AG04449 (cell line): ENCODE data around the gene RAN.

Experiments used
- CTCF ChIA-PET: fragments of 350-600 bp; formaldehyde crosslinking; extraction: SDS; loops from one replicate; lab custom pipeline; 2021; ENCODE audit warnings: antibody characterized with exemption; lab: Yijun Ruan, JAX
- POLR2A ChIA-PET: fragments of 400-600, 350-600 bp; formaldehyde crosslinking; extraction: SDS; loops from one replicate; lab custom pipeline; 2020; ENCODE audit warnings: antibody characterized with exemption, inconsistent platforms; lab: Yijun Ruan, JAX
- DNase-seq: peaks from one replicate; pipeline ENCODE4 v3.0.0-alpha.2; 2010; ENCODE audit warnings: low read depth, low spot score
- H3K4me3 ChIP-seq: 2 replicates; pipeline ENCODE4 v1.5.1; 2011; ENCODE audit warnings: low read depth, mild to moderate bottlenecking, control low read depth, low read length
- TF ChIP-seq, protein P1 (sequence below): IDR thresholded peaks from one replicate; pipeline ENCODE4 v1.5.1; 2011; ENCODE audit warnings: mild to moderate bottlenecking, moderate library complexity, low read length, control low read depth, inconsistent platforms; ENCODE audit not compliant: insufficient read depth; ENCODE audit errors: missing control alignments

Gene RAN

DNA sequence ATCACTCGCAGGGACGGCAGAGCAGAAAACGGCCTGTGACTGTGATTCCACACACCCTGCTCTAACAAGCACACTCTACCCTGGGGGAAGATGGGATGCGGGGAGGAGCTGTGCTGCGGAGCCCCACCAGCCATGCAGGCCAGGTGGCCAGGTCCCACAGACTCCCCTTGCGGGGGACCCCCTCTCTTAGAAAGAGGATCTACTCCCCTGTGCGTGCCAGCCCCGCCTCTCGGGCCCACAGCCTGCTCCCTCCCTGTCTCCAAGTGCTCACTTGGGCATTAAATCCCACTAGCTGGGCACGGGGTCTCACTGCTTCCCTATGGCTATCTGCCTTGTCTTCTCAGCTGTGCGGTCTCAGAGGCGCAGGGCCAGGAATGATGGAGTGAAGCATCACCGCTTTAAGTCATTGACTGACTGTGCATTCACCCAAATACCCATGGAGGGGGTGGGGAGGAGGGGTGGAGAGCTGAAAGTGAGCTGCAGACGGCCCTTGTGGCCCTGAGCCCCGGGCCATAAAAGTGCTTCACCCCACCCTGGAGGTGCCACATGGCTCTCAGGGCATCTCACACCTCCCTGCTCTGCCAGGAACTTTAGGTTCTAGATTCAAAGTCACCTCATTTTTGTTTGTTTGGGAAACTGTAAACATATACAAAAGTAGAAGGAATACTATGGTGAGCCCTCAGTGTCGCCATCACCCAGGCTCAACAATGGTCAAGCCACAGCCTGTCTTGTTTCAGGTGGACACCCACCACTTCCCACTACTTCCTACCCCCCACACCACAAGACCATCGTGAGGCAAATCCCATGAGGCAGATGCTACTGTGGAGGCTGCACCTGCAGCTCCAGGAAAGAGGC is 42.2 kb upstream of the RAN start:
- H3K4me3 ChIP-seq, result no peak overlapping the region
- CTCF ChIA-PET, result interaction anchor here (0.7 to 6.3 kb wide), 5 partner anchors 8 to 43 kb away, joined by 3 to 63 read pairs (median 5); partner anchors contain the start of gene STX2
- TF ChIP-seq, protein P1, sequence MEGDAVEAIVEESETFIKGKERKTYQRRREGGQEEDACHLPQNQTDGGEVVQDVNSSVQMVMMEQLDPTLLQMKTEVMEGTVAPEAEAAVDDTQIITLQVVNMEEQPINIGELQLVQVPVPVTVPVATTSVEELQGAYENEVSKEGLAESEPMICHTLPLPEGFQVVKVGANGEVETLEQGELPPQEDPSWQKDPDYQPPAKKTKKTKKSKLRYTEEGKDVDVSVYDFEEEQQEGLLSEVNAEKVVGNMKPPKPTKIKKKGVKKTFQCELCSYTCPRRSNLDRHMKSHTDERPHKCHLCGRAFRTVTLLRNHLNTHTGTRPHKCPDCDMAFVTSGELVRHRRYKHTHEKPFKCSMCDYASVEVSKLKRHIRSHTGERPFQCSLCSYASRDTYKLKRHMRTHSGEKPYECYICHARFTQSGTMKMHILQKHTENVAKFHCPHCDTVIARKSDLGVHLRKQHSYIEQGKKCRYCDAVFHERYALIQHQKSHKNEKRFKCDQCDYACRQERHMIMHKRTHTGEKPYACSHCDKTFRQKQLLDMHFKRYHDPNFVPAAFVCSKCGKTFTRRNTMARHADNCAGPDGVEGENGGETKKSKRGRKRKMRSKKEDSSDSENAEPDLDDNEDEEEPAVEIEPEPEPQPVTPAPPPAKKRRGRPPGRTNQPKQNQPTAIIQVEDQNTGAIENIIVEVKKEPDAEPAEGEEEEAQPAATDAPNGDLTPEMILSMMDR, result no peak
- no peak for DNase-seq
- POLR2A ChIA-PET, result no interaction called here

DNA sequence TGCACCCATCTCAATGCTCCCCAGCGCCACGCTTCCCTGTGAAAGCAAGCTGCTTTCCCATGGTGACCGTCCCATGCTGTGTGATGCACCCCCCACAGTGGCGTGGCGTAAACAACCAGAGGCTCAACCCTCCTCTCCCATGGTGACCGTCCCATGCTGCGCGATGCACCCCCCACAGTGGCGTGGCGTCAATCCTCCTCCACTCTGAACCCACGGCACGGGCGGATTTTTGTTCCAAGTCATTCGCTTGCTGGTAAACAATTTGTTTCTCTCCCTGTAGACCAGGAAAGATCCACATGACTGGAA is 41.7 kb upstream of the RAN start:
- no peak overlapping the region for H3K4me3 ChIP-seq
- CTCF ChIA-PET, result interaction anchor here (1.1 to 2.8 kb wide), 3 partner anchors 9 to 13 kb away, joined by 5 to 9 read pairs (median 7); partner anchors contain the start of gene STX2
- POLR2A ChIA-PET, result no interaction called here
- TF ChIP-seq, protein P1, result no peak
- no peak for DNase-seq

DNA sequence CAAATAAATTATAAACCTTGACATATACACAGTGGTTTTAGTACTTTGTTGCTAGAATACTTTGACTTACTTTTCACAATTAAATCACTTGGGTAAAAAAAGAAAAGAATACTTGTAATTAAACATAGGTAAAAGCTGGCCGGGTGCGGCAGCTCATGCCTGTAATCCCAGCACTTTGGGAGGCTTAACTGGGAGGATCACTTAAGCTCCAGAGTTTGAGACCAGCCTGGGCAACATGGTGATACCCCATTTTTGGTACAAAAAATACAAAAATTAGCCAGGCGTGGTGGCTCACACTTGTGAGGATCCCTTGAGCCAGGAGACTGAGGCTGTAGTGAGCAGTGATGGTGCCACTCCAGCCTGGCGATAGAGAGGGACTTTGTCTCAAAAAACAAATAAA is 40.6 kb upstream of the RAN start:
- TF ChIP-seq, protein P1, result no peak
- H3K4me3 ChIP-seq, result no peak overlapping the region
- no peak for DNase-seq
- ChIA-PET POLR2A (no interaction called here), CTCF (interaction anchor here (1.4 to 2.8 kb wide), 4 partner anchors 8 to 15 kb away, joined by 5 to 9 read pairs (median 7); partner anchors contain the start of gene STX2)

DNA sequence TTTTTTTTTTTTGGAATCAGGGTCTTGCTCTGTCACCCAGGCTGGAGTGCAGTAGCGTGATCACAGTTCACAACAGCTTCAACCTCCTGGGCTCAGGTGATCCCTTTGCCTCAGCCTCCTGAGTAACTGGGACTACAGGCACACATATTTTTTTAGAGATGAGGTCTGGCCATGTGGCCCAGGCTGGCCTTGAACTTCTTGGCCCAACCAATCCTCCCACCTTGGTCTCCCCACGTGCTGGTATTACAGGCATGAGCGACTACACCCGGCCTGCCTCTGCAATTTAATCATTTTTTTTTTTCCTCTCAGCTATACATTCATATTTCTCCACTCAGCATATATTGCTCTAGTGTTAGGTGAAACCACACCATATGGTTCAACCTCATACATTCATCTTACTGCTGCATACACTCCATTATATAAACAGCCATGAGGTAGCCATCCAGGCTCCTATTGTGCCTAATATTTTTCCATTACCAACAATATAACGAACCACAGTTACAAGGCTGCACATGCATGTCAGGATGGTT is 39.9 kb upstream of the RAN start:
- ChIA-PET POLR2A (no interaction called here), CTCF (interaction anchor here (1.2 to 2.8 kb wide), 5 partner anchors 8 to 14 kb away, joined by 3 to 9 read pairs (median 7); partner anchors contain the start of gene STX2)
- H3K4me3 ChIP-seq, result no peak overlapping the region
- DNase-seq, result no peak
- TF ChIP-seq, protein P1, result no peak

- H3K4me3 ChIP-seq, result no peak overlapping the region
- DNase-seq, result no peak
- POLR2A ChIA-PET, result interaction anchor here (0.6 kb wide), 1 partner anchor 812 kb away, joined by 3 read pairs; no protein-coding TSS in a partner anchor
- TF ChIP-seq, protein P1, result no peak
- CTCF ChIA-PET, result interaction anchor here (1.2 to 2.8 kb wide), 3 partner anchors 7 to 15 kb away, joined by 3 to 9 read pairs (median 5); partner anchors contain the start of gene STX2
Measured at GRCh38 chr12:130832561-130833209, 39.2 kb upstream of the RAN start.
